ENCODE data around the gene KDM2B.

- TF ChIP-seq CTCF (conservative IDR thresholded peaks at IDR 0.05 in 1 of 2, IDR thresholded peaks at IDR 0.05 in 1 of 2; ENCODE audit: extremely low read depth in 1 of 2, insufficient read depth in 1 of 2, low read depth in 1 of 2, low read length in 2 of 2) (no peak), EZH2 (IDR thresholded peaks at IDR 0.05; ENCODE audit: borderline replicate concordance, low read length) (no peak)
Observed at GRCh38 chr12:121550974-121551634, 29.7 kb downstream of the KDM2B start.
